SK-N-SH treated with all-trans-retinoic acid at 6 μM for 48 hours (cell line): Measurements from ENCODE around the gene TBL1X.

Experiments
- ARNTL ChIP-seq: fragments of 450-650 bp; formaldehyde crosslinking; IDR thresholded peaks from 2 replicates; pipeline ENCODE4 v1.5.0; 2020; ENCODE audit warnings: low read depth, mild to moderate bottlenecking, moderate library complexity, borderline replicate concordance
- CSDC2 ChIP-seq: fragments of 250-450 bp; sonication (Bioruptor Pico); IDR thresholded peaks from 2 replicates; pipeline ENCODE4 v1.5.0; 2020; ENCODE audit warnings: mild to moderate bottlenecking, moderate library complexity
- OSR1 ChIP-seq: fragments of 250-450 bp; sonication (Bioruptor Pico); IDR thresholded peaks from 2 replicates; pipeline ENCODE4 v1.8.0; 2022; ENCODE audit warnings: moderate library complexity, mild to moderate bottlenecking, inconsistent platforms
- SNAI2 ChIP-seq: fragments of 250-450 bp; sonication (Bioruptor Pico); IDR thresholded peaks from 2 replicates; pipeline ENCODE4 v1.5.0; 2020; ENCODE audit warnings: mild to moderate bottlenecking, moderate library complexity

DNA sequence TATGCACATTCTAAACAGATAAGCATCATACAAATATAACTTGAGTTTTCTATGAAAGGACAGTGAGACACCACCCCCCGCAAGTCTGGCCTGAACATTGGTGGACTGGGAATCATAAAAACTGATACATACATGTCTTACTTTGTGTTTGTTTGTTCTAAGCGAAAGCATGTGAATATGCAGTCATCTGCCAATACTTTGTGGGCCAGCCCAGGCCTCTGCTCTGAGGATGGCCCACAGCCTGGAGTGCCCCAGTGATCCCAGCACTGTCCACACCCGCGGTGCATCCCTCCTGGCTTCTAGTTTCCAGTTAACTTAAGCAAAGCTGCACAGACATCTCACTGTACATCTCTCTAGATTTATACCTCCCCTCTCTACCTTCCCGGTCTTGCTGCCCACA, 154.3 kb downstream of the TBL1X start:
- TF ChIP-seq ARNTL (CRISPR knock-in tag): no peak
- no peak for TF ChIP-seq SNAI2 (CRISPR knock-in tag)
- no peak for TF ChIP-seq CSDC2 (CRISPR knock-in tag)
- TF ChIP-seq OSR1 (CRISPR knock-in tag): no peak
